Vagina (tissue), 2 donors: Measurements from ENCODE around the gene SLC38A4.

Experiments used
- POLR2A ChIP-seq, 2 donors: fragments of 450-650 bp; IDR thresholded peaks; one replicate each; pipeline ENCODE4 v1.6.1; 2017; ENCODE audit warnings: antibody characterized with exemption in 2 of 2, mild to moderate bottlenecking in 2 of 2, moderate library complexity in 2 of 2
- POLR2AphosphoS5 ChIP-seq, 2 donors: sonication (generic); formaldehyde crosslinking; IDR thresholded peaks; one replicate each; pipeline ENCODE4 v1.9.0; 2017; ENCODE audit warnings: antibody characterized with exemption in 2 of 2, mild to moderate bottlenecking in 2 of 2, low read depth in 1 of 2; ENCODE audit not compliant: insufficient read depth in 1 of 2
- TF ChIP-seq, protein P1 (sequence below), 3 experiments: fragments of 450-650 bp in 2 of 3; fragments of 200-600 bp in 1 of 3; sonication (generic) in 1 of 3; IDR thresholded peaks; one replicate each; pipeline ENCODE4 v1.5.1; 2017 to 2019; ENCODE audit warnings: antibody characterized with exemption in 3 of 3, mild to moderate bottlenecking in 2 of 3, moderate library complexity in 2 of 3

DNA sequence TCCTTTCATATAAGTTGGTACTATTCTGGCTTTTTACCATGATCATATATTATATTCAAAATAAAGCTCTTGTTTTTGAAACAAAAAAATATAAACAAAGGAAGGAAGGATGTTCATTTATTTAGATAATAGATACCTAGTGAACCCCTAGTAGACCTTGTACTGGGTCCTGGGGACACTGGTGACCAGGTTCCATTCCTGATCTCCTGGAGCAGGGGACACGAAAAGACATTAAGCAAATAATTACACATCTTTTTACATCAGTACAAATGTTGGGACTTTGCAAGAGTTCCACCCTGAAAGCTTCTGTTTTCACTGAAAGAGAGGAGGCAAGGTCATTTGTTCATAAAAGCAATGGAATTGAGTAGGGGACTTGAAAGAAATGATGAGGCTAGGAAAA lies 49.3 kb upstream of the SLC38A4 start:
- TF ChIP-seq, protein P1, sequence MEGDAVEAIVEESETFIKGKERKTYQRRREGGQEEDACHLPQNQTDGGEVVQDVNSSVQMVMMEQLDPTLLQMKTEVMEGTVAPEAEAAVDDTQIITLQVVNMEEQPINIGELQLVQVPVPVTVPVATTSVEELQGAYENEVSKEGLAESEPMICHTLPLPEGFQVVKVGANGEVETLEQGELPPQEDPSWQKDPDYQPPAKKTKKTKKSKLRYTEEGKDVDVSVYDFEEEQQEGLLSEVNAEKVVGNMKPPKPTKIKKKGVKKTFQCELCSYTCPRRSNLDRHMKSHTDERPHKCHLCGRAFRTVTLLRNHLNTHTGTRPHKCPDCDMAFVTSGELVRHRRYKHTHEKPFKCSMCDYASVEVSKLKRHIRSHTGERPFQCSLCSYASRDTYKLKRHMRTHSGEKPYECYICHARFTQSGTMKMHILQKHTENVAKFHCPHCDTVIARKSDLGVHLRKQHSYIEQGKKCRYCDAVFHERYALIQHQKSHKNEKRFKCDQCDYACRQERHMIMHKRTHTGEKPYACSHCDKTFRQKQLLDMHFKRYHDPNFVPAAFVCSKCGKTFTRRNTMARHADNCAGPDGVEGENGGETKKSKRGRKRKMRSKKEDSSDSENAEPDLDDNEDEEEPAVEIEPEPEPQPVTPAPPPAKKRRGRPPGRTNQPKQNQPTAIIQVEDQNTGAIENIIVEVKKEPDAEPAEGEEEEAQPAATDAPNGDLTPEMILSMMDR (IDR thresholded peaks at IDR 0.05) = no peak
- TF ChIP-seq POLR2A (IDR thresholded peaks at IDR 0.05) = no peak
- no peak for TF ChIP-seq POLR2AphosphoS5 (IDR thresholded peaks at IDR 0.05; ENCODE audit: insufficient read depth in 1 of 2, low read depth in 1 of 2)
